Mucosa of rectum (tissue), 2 donors: ENCODE data around the gene HSD3B1.
"Not testable (repeated sequence)": the region's sequence is repeated elsewhere in the genome, so short reads cannot be mapped to it uniquely, and the experiment has no call there.

Experiments used
- H3K27ac ChIP-seq, 2 donors: one replicate each; pipeline ENCODE4 v1.7.0; 2013; ENCODE audit warnings: inconsistent platforms in 2 of 2, low read depth in 2 of 2, low read length in 2 of 2
- H3K27me3 ChIP-seq, 2 donors: one replicate each; pipeline ENCODE4 v1.7.0; 2013; ENCODE audit warnings: low read length in 2 of 2; ENCODE audit not compliant: control insufficient read depth in 2 of 2, insufficient read depth in 2 of 2
- H3K36me3 ChIP-seq, 2 donors: one replicate each; pipeline ENCODE4 v1.7.0; 2013; ENCODE audit warnings: low read length in 2 of 2; ENCODE audit not compliant: control insufficient read depth in 2 of 2, insufficient read depth in 2 of 2
- H3K4me1 ChIP-seq, 2 donors: one replicate each; pipeline ENCODE4 v1.7.0; 2013; ENCODE audit warnings: low read length in 2 of 2, mild to moderate bottlenecking in 1 of 2; ENCODE audit not compliant: control insufficient read depth in 2 of 2, insufficient read depth in 2 of 2
- H3K4me3 ChIP-seq, 2 donors: one replicate each; pipeline ENCODE4 v1.7.0; 2013; ENCODE audit warnings: low read length in 2 of 2
- H3K9ac ChIP-seq, 2 donors: one replicate each; pipeline ENCODE4 v1.7.0; 2013; ENCODE audit warnings: low read length in 2 of 2, low read depth in 1 of 2, mild to moderate bottlenecking in 1 of 2
- H3K9me3 ChIP-seq, 2 donors: one replicate each; pipeline ENCODE4 v1.7.0; 2013; ENCODE audit warnings: low read length in 2 of 2; ENCODE audit not compliant: control insufficient read depth in 2 of 2
- donor health status: healthy.
- donor health status: Normal muscosa, but diverticular disease.

Gene HSD3B1

GRCh38 chr1:119547805-119548204 is 40.8 kb downstream of the HSD3B1 start:
- Histone ChIP-seq H3K4me3 (no peak overlapping the region), H3K9me3 (no peaks in the 10 kb centered on the region), H3K36me3 (no peaks in the 10 kb centered on the region), H3K4me1 (no peaks in the 10 kb centered on the region), H3K9ac (no peak overlapping the region), H3K27ac (no peak overlapping the region), H3K27me3 (no peaks in the 10 kb centered on the region)

DNA sequence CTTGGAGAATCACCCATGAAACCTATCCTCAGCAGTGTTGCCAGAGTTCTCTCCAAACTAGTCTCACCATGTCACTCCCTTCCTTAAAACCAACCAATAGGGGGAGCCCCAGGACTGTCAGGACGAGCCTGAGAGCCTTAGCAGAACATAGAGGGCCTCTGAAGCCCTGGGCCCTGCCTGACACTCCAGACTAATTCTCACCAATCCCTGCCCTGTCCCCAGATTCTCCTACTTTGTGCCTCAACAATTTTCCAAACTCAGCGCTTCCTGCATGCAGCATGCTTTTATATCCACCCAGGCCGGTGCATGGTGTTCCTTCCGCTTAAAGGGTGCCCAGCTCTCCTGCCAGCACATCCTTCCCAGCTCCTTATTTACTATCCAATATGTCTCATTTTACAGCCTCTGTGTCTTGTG is 42.7 kb downstream of the HSD3B1 start:
- H3K36me3 ChIP-seq = no peaks in the 10 kb centered on the region
- H3K9me3 ChIP-seq = no peaks in the 10 kb centered on the region
- H3K4me3 ChIP-seq = no peak overlapping the region
- peaks cover 0 to 2% of the 10 kb centered on the region in 2 donors for H3K4me1 ChIP-seq
- no peak overlapping the region for H3K27ac ChIP-seq
- H3K9ac ChIP-seq = no peak overlapping the region
- no peaks in the 10 kb centered on the region for H3K27me3 ChIP-seq

GRCh38 chr1:119550381-119550780 is 43.4 kb downstream of the HSD3B1 start:
- H3K36me3 ChIP-seq = no peaks in the 10 kb centered on the region
- H3K4me1 ChIP-seq = peaks cover 0 to 2% of the 10 kb centered on the region in 2 donors
- no peak overlapping the region for H3K9ac ChIP-seq
- H3K9me3 ChIP-seq = no peaks in the 10 kb centered on the region
- H3K4me3 ChIP-seq = no peak overlapping the region
- no peaks in the 10 kb centered on the region for H3K27me3 ChIP-seq
- no peak overlapping the region for H3K27ac ChIP-seq

DNA sequence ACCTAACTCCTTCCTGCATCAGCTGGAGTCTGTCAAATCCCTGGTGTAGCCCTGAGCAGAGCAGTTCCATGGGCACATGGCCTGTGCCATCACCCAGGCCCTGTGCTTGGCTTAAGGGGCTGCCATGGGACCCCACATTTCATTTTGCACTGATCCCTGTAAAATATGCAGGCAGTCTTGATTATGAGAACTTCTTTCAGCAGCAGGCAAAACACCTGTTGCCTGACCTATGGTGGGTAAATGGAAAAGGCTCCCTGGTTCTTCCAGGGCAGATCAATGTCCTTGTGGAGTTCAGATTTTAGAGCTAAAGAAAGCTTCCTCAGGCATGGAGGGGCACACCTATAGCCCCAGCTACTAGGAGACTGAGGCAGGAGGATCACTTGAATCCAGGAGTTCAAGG is 44.2 kb downstream of the HSD3B1 start:
- no peaks in the 10 kb centered on the region for H3K36me3 ChIP-seq
- no peak overlapping the region for H3K9ac ChIP-seq
- no peak overlapping the region for H3K27ac ChIP-seq
- no peak overlapping the region for H3K4me3 ChIP-seq
- H3K27me3 ChIP-seq = no peaks in the 10 kb centered on the region
- H3K4me1 ChIP-seq = peaks cover 0 to 2% of the 10 kb centered on the region in 2 donors
- no peaks in the 10 kb centered on the region for H3K9me3 ChIP-seq

DNA sequence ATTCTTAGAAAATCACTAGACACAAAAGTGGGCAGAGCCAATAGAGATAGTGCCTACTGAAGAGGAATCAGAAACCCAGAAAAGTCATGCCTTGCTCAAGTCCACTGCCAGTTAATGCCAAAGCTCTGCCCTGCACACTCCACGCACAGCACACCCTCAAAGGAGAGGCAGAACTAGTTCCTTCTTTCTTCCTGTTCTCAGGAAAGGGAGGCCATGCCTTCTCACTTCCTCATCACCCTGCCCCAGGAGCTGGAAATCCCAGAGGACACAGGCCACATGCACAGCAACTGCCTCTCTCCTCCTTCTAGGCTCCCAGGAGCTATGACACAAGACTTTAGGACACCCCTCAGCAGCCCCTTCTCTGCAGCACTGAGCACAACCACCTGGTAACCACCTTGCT is 45.6 kb downstream of the HSD3B1 start:
- not testable (repeated sequence) for H3K4me3 ChIP-seq, H3K9ac ChIP-seq, H3K27me3 ChIP-seq, H3K27ac ChIP-seq, H3K9me3 ChIP-seq, H3K4me1 ChIP-seq, H3K36me3 ChIP-seq

DNA sequence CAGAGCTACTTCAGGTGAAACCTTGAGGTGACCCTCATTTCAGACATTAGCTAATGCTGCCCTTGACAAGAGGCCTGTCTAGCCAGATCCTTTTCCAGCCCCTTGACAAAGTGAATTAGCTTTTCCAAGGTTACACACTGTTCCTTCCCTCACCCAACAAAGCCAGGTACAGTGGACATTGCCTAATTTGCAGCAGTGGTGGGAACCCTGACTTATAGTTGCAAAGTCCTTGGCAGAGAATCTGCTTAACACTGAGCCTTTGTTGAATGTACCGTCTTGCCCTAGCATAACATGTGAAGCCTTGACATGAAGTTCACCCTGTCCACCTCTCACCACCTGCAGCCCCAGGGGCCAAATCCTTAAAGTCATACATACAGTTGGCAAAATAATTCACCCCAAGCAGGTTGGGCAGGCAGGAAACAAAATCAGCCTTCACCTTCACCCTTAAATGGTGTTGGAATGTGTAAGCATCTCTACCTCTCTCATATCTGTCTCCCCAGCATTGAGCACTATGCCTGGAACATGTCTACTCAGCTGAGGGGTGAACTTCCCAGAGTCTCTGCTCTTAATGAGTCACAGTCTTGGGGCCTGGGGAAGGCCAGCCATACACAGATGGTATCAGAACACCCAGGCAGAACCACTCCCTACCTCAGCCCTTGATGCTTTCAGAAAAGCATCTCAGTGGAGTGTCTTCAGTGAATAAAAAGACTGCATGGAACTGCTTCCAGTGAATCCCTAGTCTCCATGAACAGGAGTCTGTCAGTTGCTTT is 46.5 kb downstream of the HSD3B1 start:
- H3K36me3 ChIP-seq, H3K9ac ChIP-seq, H3K4me3 ChIP-seq, H3K27me3 ChIP-seq, H3K27ac ChIP-seq, H3K4me1 ChIP-seq, H3K9me3 ChIP-seq: not testable (repeated sequence)

DNA sequence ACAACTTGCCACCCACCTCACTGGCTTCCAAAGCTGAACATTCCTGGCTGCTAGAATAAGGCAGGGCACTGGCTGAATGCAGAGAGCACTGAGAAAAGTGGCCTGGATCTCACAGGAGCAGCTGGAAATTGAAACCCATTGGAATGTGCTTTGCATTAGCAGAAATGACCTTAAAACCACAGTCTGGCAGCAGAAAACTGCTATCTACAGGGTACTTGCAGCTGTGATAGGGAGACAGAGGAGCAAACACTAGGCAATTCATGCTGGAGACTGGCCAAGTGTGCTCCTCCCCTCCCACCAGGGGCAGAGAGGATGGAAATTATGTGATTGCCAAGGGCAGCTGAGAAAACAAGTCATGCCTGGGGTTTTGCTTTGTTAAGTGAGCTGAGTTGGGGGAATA is 47.2 kb downstream of the HSD3B1 start:
- H3K9me3 ChIP-seq = no peaks in the 10 kb centered on the region
- peaks cover 0 to 2% of the 10 kb centered on the region in 2 donors for H3K4me1 ChIP-seq
- H3K36me3 ChIP-seq = no peaks in the 10 kb centered on the region
- H3K27me3 ChIP-seq = no peaks in the 10 kb centered on the region
- no peak overlapping the region for H3K4me3 ChIP-seq
- H3K9ac ChIP-seq = no peak overlapping the region
- H3K27ac ChIP-seq = no peak overlapping the region

- Histone ChIP-seq H3K4me1 (peaks cover 0 to 2% of the 10 kb centered on the region in 2 donors), H3K27me3 (no peaks in the 10 kb centered on the region), H3K9me3 (no peaks in the 10 kb centered on the region), H3K9ac (no peak overlapping the region), H3K4me3 (no peak overlapping the region), H3K36me3 (no peaks in the 10 kb centered on the region), H3K27ac (no peak overlapping the region)
These were observed 49.4 kb downstream of the HSD3B1 start for GRCh38 chr1:119556423-119556822.

DNA sequence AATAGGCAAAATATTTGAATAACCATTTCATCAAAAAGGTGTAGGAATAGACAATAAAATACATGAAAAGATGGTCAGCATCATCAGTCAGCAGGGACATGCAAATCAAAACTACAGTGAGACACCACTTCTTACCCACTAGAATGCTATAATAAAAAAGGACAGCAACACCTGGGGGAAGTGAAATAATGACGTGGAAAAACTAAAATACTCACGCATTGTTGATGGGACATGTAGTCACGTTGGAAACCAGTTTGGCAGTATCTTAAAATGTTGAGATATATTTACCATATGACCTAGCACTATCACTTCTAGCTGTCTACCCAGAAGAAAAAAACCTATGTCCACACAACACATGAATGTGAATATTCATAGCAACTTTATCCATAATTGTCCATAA is 53.4 kb downstream of the HSD3B1 start:
- not testable (repeated sequence) for H3K4me3 ChIP-seq, H3K36me3 ChIP-seq, H3K9me3 ChIP-seq, H3K27me3 ChIP-seq, H3K9ac ChIP-seq, H3K4me1 ChIP-seq, H3K27ac ChIP-seq

GRCh38 chr1:119564548-119564947 is 57.5 kb downstream of the HSD3B1 start:
- H3K36me3 ChIP-seq = no peaks in the 10 kb centered on the region
- no peaks in the 10 kb centered on the region for H3K9me3 ChIP-seq
- no peak overlapping the region for H3K27ac ChIP-seq
- no peak overlapping the region for H3K9ac ChIP-seq
- peaks cover 0 to 4% of the 10 kb centered on the region in 2 donors for H3K4me1 ChIP-seq
- H3K27me3 ChIP-seq = no peaks in the 10 kb centered on the region
- no peak overlapping the region for H3K4me3 ChIP-seq
